ENCODE results near the gene BRIP1. TPM values are rescaled to one million over a fixed set of nuclear protein-coding genes. Genes with fewer than 3 reads are reported as not detected.

The BRIP1 gene
- total and polyA plus RNA-seq, 9 of the 15 experiments (the other 6 are each of a cell fraction or from before 2014, with no cell fraction given), result 2.4 to 17.5 (median 11.2) TPM

GRCh38 chr17:61646482-61646881 is 216.8 kb downstream of the BRIP1 start (continued):
- TF ChIP-seq ZBTB11 (CRISPR knock-in tag; IDR thresholded peaks at IDR 0.05) (peak in 1 of 3 experiments; percentile 87; a peak in 2 of 6 replicates), NONO (IDR thresholded peaks at IDR 0.05; ENCODE audit: low read depth in 2 of 2, low read length in 1 of 2) (no peak), PREB (CRISPR knock-in tag; IDR thresholded peaks at IDR 0.05) (no peak), ZBTB17 (CRISPR knock-in tag; IDR thresholded peaks at IDR 0.05) (no peak), EZH2 (IDR thresholded peaks at IDR 0.05; ENCODE audit: borderline replicate concordance, low read depth, low read length) (no peak), MYNN (IDR thresholded peaks at IDR 0.05) (no peak), MYNN (CRISPR knock-in tag; IDR thresholded peaks at IDR 0.05) (no peak), EWSR1 (IDR thresholded peaks at IDR 0.05; ENCODE audit: borderline replicate concordance, low read depth, partially characterized antibody) (peak; percentile 26), BCLAF1 (IDR thresholded peaks at IDR 0.05; ENCODE audit: borderline replicate concordance in 1 of 2, control insufficient read depth in 1 of 2, low read depth in 2 of 2, low read length in 1 of 2) (peak in 1 of 2 experiments; percentile 60; a peak in 1 of 4 replicates), TRIM25 (IDR thresholded peaks at IDR 0.05; ENCODE audit: borderline replicate concordance) (no peak), NCOA6 (IDR thresholded peaks at IDR 0.05) (no peak)
